SK-N-SH treated with all-trans-retinoic acid at 6 μM for 48 hours (cell line): ENCODE results near the gene SAMD7.

Source experiments
- ARNTL ChIP-seq: fragments of 450-650 bp; formaldehyde crosslinking; IDR thresholded peaks from 2 replicates; pipeline ENCODE4 v1.5.0; 2020; ENCODE audit warnings: low read depth, mild to moderate bottlenecking, moderate library complexity, borderline replicate concordance
- BACH2 ChIP-seq: fragments of 250-450 bp; sonication (Bioruptor Pico); IDR thresholded peaks from 2 replicates; pipeline ENCODE4 v1.9.0; 2021; ENCODE audit warnings: mild to moderate bottlenecking, borderline replicate concordance
- CREB5 ChIP-seq: fragments of 250-450 bp; sonication (Bioruptor Pico); IDR thresholded peaks from 2 replicates; pipeline ENCODE4 v1.5.1; 2020; ENCODE audit warnings: low read depth, mild to moderate bottlenecking, moderate library complexity
- CSDC2 ChIP-seq: fragments of 250-450 bp; sonication (Bioruptor Pico); IDR thresholded peaks from 2 replicates; pipeline ENCODE4 v1.5.0; 2020; ENCODE audit warnings: mild to moderate bottlenecking, moderate library complexity
- CSRNP3 ChIP-seq: fragments of 250-450 bp; sonication (Bioruptor Pico); IDR thresholded peaks from 2 replicates; pipeline ENCODE4 v1.5.1; 2021; ENCODE audit warnings: mild to moderate bottlenecking, moderate library complexity
- GLIS3 ChIP-seq: fragments of 250-450 bp; sonication (Bioruptor Pico); IDR thresholded peaks from 2 replicates; pipeline ENCODE4 v1.5.0; 2020; ENCODE audit warnings: mild to moderate bottlenecking, moderate library complexity
- ISL1 ChIP-seq: fragments of 250-450 bp; sonication (Bioruptor Pico); IDR thresholded peaks from 2 replicates; pipeline ENCODE4 v2.1.2; 2022; ENCODE audit warnings: mild to moderate bottlenecking, moderate library complexity
- PATZ1 ChIP-seq: fragments of 250-450 bp; sonication (Bioruptor Pico); IDR thresholded peaks from 2 replicates; pipeline ENCODE4 v1.8.0; 2020; ENCODE audit warnings: mild to moderate bottlenecking, moderate library complexity, borderline replicate concordance
- PPARA ChIP-seq: fragments of 250-450 bp; sonication (Bioruptor Pico); IDR thresholded peaks from 2 replicates; pipeline ENCODE4 v1.5.0; 2020; ENCODE audit warnings: mild to moderate bottlenecking, borderline replicate concordance
- TCF4 ChIP-seq: fragments of 250-450 bp; sonication (Bioruptor Pico); IDR thresholded peaks from 2 replicates; pipeline ENCODE4 v1.8.0; 2021; ENCODE audit warnings: mild to moderate bottlenecking, moderate library complexity, borderline replicate concordance
- TOX ChIP-seq: fragments of 250-450 bp; sonication (Bioruptor Pico); IDR thresholded peaks from 2 replicates; pipeline ENCODE4 v1.8.0; 2021; ENCODE audit warnings: mild to moderate bottlenecking, moderate library complexity, borderline replicate concordance
- TSHZ2 ChIP-seq: fragments of 250-450 bp; sonication (Bioruptor Pico); IDR thresholded peaks from 2 replicates; pipeline ENCODE4 v1.5.0; 2020; ENCODE audit warnings: mild to moderate bottlenecking, moderate library complexity
- ZC3H10 ChIP-seq: fragments of 250-450 bp; sonication (Bioruptor Pico); IDR thresholded peaks from 2 replicates; pipeline ENCODE4 v1.5.1; 2021; ENCODE audit warnings: mild to moderate bottlenecking, moderate library complexity
- ZFP30 ChIP-seq: fragments of 450-650 bp; formaldehyde crosslinking; IDR thresholded peaks from 2 replicates; pipeline ENCODE4 v1.5.0; 2022; ENCODE audit warnings: mild to moderate bottlenecking, moderate library complexity

GRCh38 chr3:169955406-169955805 is 44.0 kb downstream of the SAMD7 start:
- TF ChIP-seq GLIS3 (CRISPR knock-in tag), result no peak
- no peak for TF ChIP-seq PATZ1 (CRISPR knock-in tag)
- no peak for TF ChIP-seq TSHZ2 (CRISPR knock-in tag)
- no peak for TF ChIP-seq ARNTL (CRISPR knock-in tag)
- no peak for TF ChIP-seq ZC3H10 (CRISPR knock-in tag)
- TF ChIP-seq CREB5 (CRISPR knock-in tag), result no peak
- TF ChIP-seq TOX (CRISPR knock-in tag), result no peak
- TF ChIP-seq ZFP30 (CRISPR knock-in tag), result no peak
- TF ChIP-seq BACH2, result no peak
- TF ChIP-seq ISL1 (CRISPR knock-in tag), result no peak
- no peak for TF ChIP-seq CSRNP3 (CRISPR knock-in tag)
- no peak for TF ChIP-seq CSDC2 (CRISPR knock-in tag)
- TF ChIP-seq PPARA (CRISPR knock-in tag), result no peak
- no peak for TF ChIP-seq TCF4
